Stomach (tissue), 9 donors: ENCODE results near the gene IPCEF1. TPM values are rescaled to one million over a fixed set of nuclear protein-coding genes. Genes with fewer than 3 reads are reported as not detected.

Experiments used
- DNase-seq, 2 donors: peaks; one replicate each; pipeline versions ENCODE4 v3.0.0 to v3.0.0-alpha.2; 2013 to 2019
- H3K27ac ChIP-seq, 5 donors: fragments of 200-600 bp in 4 of 5; sonication (generic) in 4 of 5; one replicate each; pipeline ENCODE4 v1.5.1; 2013 to 2019; ENCODE audit warnings: mild to moderate bottlenecking in 1 of 5, moderate library complexity in 1 of 5
- H3K27me3 ChIP-seq, 3 donors: fragments of 200-600 bp; sonication (generic); one replicate each; pipeline ENCODE4 v1.5.1; 2017 to 2019; ENCODE audit warnings: mixed run types in 1 of 3
- H3K36me3 ChIP-seq, 4 donors: fragments of 200-600 bp; sonication (generic); 1 replicate in 3 of 4; 2 replicates in 1 of 4; pipeline ENCODE4 v1.5.1; 2016 to 2019
- H3K4me1 ChIP-seq, 4 donors: fragments of 200-600 bp; sonication (generic); one replicate each; pipeline ENCODE4 v1.5.1; 2016 to 2019
- H3K4me3 ChIP-seq, 4 donors: fragments of 200-600 bp; sonication (generic) in 3 of 4; one replicate each; pipeline ENCODE4 v1.5.1; 2016 to 2019; ENCODE audit warnings: mild to moderate bottlenecking in 1 of 4
- H3K9me3 ChIP-seq, 4 donors: fragments of 200-600 bp; sonication (generic); one replicate each; pipeline ENCODE4 v1.5.1; 2016 to 2019
- CTCF ChIP-seq, 7 experiments: fragments of 450-650 bp in 4 of 7; fragments of 200-600 bp in 3 of 7; sonication (generic) in 3 of 7; IDR thresholded peaks; one replicate each; pipeline ENCODE4 v1.5.1; 2016 to 2019; ENCODE audit warnings: antibody characterized with exemption in 7 of 7, control low read depth in 2 of 7, mild to moderate bottlenecking in 1 of 7
- EP300 ChIP-seq: sonication (generic); formaldehyde crosslinking; IDR thresholded peaks from one replicate; pipeline ENCODE4 v1.6.1; 2017; ENCODE audit warnings: antibody characterized with exemption
- POLR2A ChIP-seq, 4 donors: fragments of 450-650 bp; IDR thresholded peaks; one replicate each; pipeline ENCODE4 v1.6.1; 2016; ENCODE audit warnings: antibody characterized with exemption in 4 of 4, control low read depth in 2 of 4, mild to moderate bottlenecking in 1 of 4, moderate library complexity in 1 of 4
- POLR2AphosphoS5 ChIP-seq, 3 donors: sonication (generic); formaldehyde crosslinking; IDR thresholded peaks; one replicate each; pipeline ENCODE4 v1.6.1; 2016; ENCODE audit warnings: antibody characterized with exemption in 3 of 3
- WGBS, 5 donors: extraction: QIAGEN DNeasy Blood & Tissue Kit in 3 of 5; methylation state at CpG; one replicate each; pipeline versions ENCODE4 v1.1.5 to v1.1.7; 2013 to 2018; 5-methylcytosine and 5-hydroxymethylcytosine counted together
- intact Hi-C: fragments of 100-400 bp; cut with DNase I; formaldehyde crosslinking; loops from one replicate; pipeline ENCODE4 v1.15.1; 2023; ENCODE audit warnings: low total_unique reads
- polyA plus RNA-seq, 3 donors: library from polyadenylated mRNA; stranded (reverse); fragments of 200-250 nt; gene quantifications; one replicate each; pipeline ENCODE4 v1.2.3, GENCODE V29; 2013
- total RNA-seq, 5 donors: library from RNA; depleted of rRNA; stranded (reverse); fragments of >200 nt; gene quantifications; one replicate each; pipeline versions ENCODE4 v1.1.0 to v1.2.3, GENCODE V29; 2014 to 2016
- donor health status: healthy with polysubstance abuse.
- donor health status: Bipolar disorder and iron deficiency.
- donor health status: healthy.

Gene IPCEF1
- total and polyA plus RNA-seq, 8 donors = under 0.01 to 47.1 (median 1.4) TPM; not detected in 2

DNA sequence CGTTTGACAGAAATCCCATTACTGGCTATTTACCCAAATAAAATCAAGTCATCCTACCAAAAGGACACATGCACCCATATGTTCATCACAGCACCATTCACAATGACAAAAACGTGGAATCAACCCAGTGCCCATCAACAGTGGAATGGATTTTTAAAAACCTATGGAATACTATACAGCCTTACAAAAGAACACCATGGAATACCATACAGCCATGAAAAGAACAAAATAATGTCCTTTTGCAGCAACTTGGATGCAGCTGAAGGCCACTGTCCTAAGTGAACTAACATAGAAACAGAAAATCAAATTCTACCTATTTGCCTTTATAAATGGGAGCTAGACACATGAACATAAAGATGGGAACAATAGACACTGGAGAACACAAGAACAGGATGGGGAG, 17.4 kb upstream of the IPCEF1 start:
- intact Hi-C loops = no loop called here
- H3K4me3 ChIP-seq = no peak overlapping the region
- peaks cover 0 to 4% (median 0%) of the 10 kb centered on the region in 4 donors for H3K9me3 ChIP-seq
- no peak overlapping the region for H3K27ac ChIP-seq
- no peak for DNase-seq
- peaks cover 0 to 18% (median 10%) of the 10 kb centered on the region in 4 donors for H3K4me1 ChIP-seq
- no peaks in the 10 kb centered on the region for H3K27me3 ChIP-seq
- WGBS, 5 donors = 79 to 93% (median 90%) methylated on average over 2 of the region's 2 CpGs
- no peaks in the 10 kb centered on the region for H3K36me3 ChIP-seq
- TF ChIP-seq CTCF (IDR thresholded peaks at IDR 0.05) (no peak), EP300 (no peak), POLR2A (IDR thresholded peaks at IDR 0.05) (no peak), POLR2AphosphoS5 (IDR thresholded peaks at IDR 0.05) (no peak)

- H3K9me3 ChIP-seq = peaks cover 0 to 4% (median 0%) of the 10 kb centered on the region in 4 donors
- WGBS, 5 donors = 26 to 63% (median 37%) methylated on average over 4 of the region's 4 CpGs
- no peak overlapping the region for H3K4me3 ChIP-seq
- no peak overlapping the region for H3K27ac ChIP-seq
- no peaks in the 10 kb centered on the region for H3K27me3 ChIP-seq
- DNase-seq = no peak
- peaks cover 0 to 18% (median 10%) of the 10 kb centered on the region in 4 donors for H3K4me1 ChIP-seq
- intact Hi-C loops = no loop called here
- H3K36me3 ChIP-seq = no peaks in the 10 kb centered on the region
- no peak for TF ChIP-seq POLR2A (IDR thresholded peaks at IDR 0.05)
- TF ChIP-seq EP300 = no peak
- TF ChIP-seq POLR2AphosphoS5 (IDR thresholded peaks at IDR 0.05) = no peak
- TF ChIP-seq CTCF (IDR thresholded peaks at IDR 0.05) = no peak
Observed at GRCh38 chr6:154371281-154371680, 14.7 kb upstream of the IPCEF1 start.

- Histone ChIP-seq H3K9me3 (peaks cover 0 to 4% (median 0%) of the 10 kb centered on the region in 4 donors), H3K4me3 (no peak overlapping the region), H3K27ac (no peak overlapping the region), H3K4me1 (peaks cover 0 to 18% (median 10%) of the 10 kb centered on the region in 4 donors), H3K36me3 (no peaks in the 10 kb centered on the region), H3K27me3 (no peaks in the 10 kb centered on the region)
- TF ChIP-seq CTCF (IDR thresholded peaks at IDR 0.05) (peak in 1 of 7 experiments; percentile 27), POLR2AphosphoS5 (IDR thresholded peaks at IDR 0.05) (no peak)
- WGBS, 5 donors = 7 to 24% (median 10%) methylated on average over 4 of the region's 4 CpGs
- DNase-seq = peak in 1 of 2 donors; percentile 73
- intact Hi-C loops = no loop called here
Observed at GRCh38 chr6:154370545-154370944, 13.9 kb upstream of the IPCEF1 start.

GRCh38 chr6:154367839-154368695, 11.5 kb upstream of the IPCEF1 start:
- no peak for DNase-seq
- peaks cover 0 to 18% (median 10%) of the 10 kb centered on the region in 4 donors for H3K4me1 ChIP-seq
- H3K27me3 ChIP-seq = no peaks in the 10 kb centered on the region
- H3K9me3 ChIP-seq = no peaks in the 10 kb centered on the region
- TF ChIP-seq POLR2AphosphoS5 (IDR thresholded peaks at IDR 0.05) (no peak), CTCF (IDR thresholded peaks at IDR 0.05) (no peak), EP300 (no peak), POLR2A (IDR thresholded peaks at IDR 0.05) (no peak)
- intact Hi-C loops = no loop called here
- H3K36me3 ChIP-seq = no peaks in the 10 kb centered on the region
- H3K4me3 ChIP-seq = no peak overlapping the region
- WGBS, 5 donors = 75 to 91% (median 87%) methylated on average over 9 of the region's 9 CpGs
- H3K27ac ChIP-seq = no peak overlapping the region
